ENCODE data around the gene KCNA5.

KCNA5 gene

DNA sequence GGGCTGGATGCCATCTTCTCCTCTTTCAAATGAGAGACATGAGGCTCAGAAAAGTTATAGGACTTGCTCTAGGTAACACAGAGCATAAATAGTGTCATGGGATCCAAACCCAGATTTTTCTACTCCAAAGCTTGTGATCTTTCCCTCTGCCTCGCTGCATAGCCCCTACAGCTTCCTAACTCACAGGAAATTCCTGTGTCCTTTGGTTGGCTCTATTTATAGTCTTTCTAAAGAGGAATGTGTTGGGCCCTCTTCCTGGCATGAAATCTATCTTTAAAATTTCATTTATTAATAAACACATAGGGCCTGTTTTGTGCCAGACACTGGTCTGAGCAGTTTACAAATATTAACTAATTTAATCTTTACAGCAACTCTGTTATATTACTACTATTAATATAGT, 9.8 kb upstream of the KCNA5 start:
- TF ChIP-seq, protein P1, sequence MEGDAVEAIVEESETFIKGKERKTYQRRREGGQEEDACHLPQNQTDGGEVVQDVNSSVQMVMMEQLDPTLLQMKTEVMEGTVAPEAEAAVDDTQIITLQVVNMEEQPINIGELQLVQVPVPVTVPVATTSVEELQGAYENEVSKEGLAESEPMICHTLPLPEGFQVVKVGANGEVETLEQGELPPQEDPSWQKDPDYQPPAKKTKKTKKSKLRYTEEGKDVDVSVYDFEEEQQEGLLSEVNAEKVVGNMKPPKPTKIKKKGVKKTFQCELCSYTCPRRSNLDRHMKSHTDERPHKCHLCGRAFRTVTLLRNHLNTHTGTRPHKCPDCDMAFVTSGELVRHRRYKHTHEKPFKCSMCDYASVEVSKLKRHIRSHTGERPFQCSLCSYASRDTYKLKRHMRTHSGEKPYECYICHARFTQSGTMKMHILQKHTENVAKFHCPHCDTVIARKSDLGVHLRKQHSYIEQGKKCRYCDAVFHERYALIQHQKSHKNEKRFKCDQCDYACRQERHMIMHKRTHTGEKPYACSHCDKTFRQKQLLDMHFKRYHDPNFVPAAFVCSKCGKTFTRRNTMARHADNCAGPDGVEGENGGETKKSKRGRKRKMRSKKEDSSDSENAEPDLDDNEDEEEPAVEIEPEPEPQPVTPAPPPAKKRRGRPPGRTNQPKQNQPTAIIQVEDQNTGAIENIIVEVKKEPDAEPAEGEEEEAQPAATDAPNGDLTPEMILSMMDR (IDR thresholded peaks at IDR 0.05), result no peak
- Histone ChIP-seq H3K4me1 (ENCODE audit: control insufficient read depth in 1 of 2, insufficient read depth in 1 of 2, low read depth in 1 of 2, low read length in 1 of 2) (no peaks in the 10 kb centered on the region), H3K27ac (no peak overlapping the region), H3K4me3 (ENCODE audit: low read depth in 1 of 2, low read length in 1 of 2) (no peak overlapping the region), H3K9me3 (no peaks in the 10 kb centered on the region), H3K36me3 (no peaks in the 10 kb centered on the region), H3K27me3 (peaks cover 26% of the 10 kb centered on the region)

DNA sequence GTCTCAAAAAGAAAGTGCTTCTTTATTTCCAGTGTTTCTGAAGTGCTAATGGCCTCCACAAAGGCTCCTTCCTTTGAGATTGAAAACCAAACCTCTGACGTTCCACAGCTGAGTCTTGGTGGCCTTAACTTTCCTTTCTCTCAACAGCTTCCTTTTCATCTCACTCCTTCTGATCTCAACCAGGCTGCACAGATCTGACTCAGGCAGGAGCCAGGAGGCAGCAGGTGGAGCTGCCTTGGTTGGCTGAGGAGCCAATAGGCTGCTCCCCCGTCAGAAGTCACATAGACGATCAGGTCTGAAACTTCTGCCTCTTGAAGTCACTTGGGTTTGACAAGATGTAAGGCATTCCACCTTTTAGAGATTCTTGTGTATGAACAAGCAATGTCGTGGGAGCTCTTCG, 9.1 kb upstream of the KCNA5 start:
- H3K36me3 ChIP-seq, result no peaks in the 10 kb centered on the region
- H3K27me3 ChIP-seq, result peaks cover 34% of the 10 kb centered on the region
- no peak overlapping the region for H3K27ac ChIP-seq
- no peaks in the 10 kb centered on the region for H3K9me3 ChIP-seq
- TF ChIP-seq, protein P1 (IDR thresholded peaks at IDR 0.05), result no peak
- H3K4me1 ChIP-seq (ENCODE audit: control insufficient read depth in 1 of 2, insufficient read depth in 1 of 2, low read depth in 1 of 2, low read length in 1 of 2), result no peaks in the 10 kb centered on the region
- H3K4me3 ChIP-seq (ENCODE audit: low read depth in 1 of 2, low read length in 1 of 2), result no peak overlapping the region

GRCh38 chr12:5035618-5036017, 8.1 kb upstream of the KCNA5 start:
- Histone ChIP-seq H3K27me3 (peaks cover 34% of the 10 kb centered on the region), H3K9me3 (no peaks in the 10 kb centered on the region), H3K36me3 (no peaks in the 10 kb centered on the region), H3K4me1 (ENCODE audit: control insufficient read depth in 1 of 2, insufficient read depth in 1 of 2, low read depth in 1 of 2, low read length in 1 of 2) (no peaks in the 10 kb centered on the region), H3K4me3 (ENCODE audit: low read depth in 1 of 2, low read length in 1 of 2) (no peak overlapping the region), H3K27ac (no peak overlapping the region)
- TF ChIP-seq, protein P1 (IDR thresholded peaks at IDR 0.05), result no peak

GRCh38 chr12:5036031-5036430, 7.6 kb upstream of the KCNA5 start:
- H3K36me3 ChIP-seq, result no peaks in the 10 kb centered on the region
- H3K9me3 ChIP-seq, result no peaks in the 10 kb centered on the region
- peaks cover 36% of the 10 kb centered on the region for H3K27me3 ChIP-seq
- H3K4me1 ChIP-seq (ENCODE audit: control insufficient read depth in 1 of 2, insufficient read depth in 1 of 2, low read depth in 1 of 2, low read length in 1 of 2), result no peaks in the 10 kb centered on the region
- no peak overlapping the region for H3K27ac ChIP-seq
- no peak overlapping the region for H3K4me3 ChIP-seq (ENCODE audit: low read depth in 1 of 2, low read length in 1 of 2)
- TF ChIP-seq, protein P1 (IDR thresholded peaks at IDR 0.05), result no peak

DNA sequence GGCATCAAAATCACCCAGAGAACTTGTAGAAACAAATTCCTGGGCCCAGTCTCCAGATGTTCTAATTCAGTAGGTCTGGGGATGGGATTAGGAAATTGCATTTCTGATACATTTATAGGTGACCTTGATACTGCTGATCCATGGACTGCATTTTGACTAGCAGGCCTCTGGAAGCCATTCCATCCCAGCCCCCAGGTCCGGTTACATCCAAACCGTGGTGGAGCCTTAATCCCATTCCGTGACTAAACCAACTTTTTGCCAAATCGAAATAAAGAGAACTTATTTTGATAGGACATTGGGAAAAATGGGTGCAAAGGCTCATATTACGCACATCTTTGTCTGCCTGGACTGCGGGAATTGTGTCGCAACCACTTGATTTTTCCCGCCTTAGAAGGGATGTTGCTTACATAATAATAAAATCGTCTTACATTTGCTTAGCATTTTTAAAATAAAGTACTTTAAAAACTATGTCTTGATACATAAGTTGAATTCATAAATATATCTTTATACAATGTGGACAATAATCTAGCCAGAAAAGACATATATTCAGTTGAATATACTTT, 5.8 kb upstream of the KCNA5 start:
- H3K27ac ChIP-seq, result no peak overlapping the region
- TF ChIP-seq, protein P1 (IDR thresholded peaks at IDR 0.05), result no peak
- H3K36me3 ChIP-seq, result no peaks in the 10 kb centered on the region
- H3K4me1 ChIP-seq (ENCODE audit: control insufficient read depth in 1 of 2, insufficient read depth in 1 of 2, low read depth in 1 of 2, low read length in 1 of 2), result no peaks in the 10 kb centered on the region
- H3K9me3 ChIP-seq, result no peaks in the 10 kb centered on the region
- no peak overlapping the region for H3K4me3 ChIP-seq (ENCODE audit: low read depth in 1 of 2, low read length in 1 of 2)
- H3K27me3 ChIP-seq, result peaks cover 54% of the 10 kb centered on the region

All from neutrophil (primary cell).